NCI-H128 (cell line): ENCODE results near the gene KCNJ14.

ENCODE experiments used
- DNase-seq: peaks from one replicate; lab custom pipeline; 2025; ENCODE audit not compliant: unreplicated experiment; lab: John Stamatoyannopoulos, UW

The KCNJ14 gene

GRCh38 chr19:48502350-48503018 is 47.1 kb downstream of the KCNJ14 start:
- no peak for DNase-seq

GRCh38 chr19:48506138-48506733 is 50.9 kb downstream of the KCNJ14 start:
- no peak for DNase-seq

GRCh38 chr19:48507911-48508439 is 52.6 kb downstream of the KCNJ14 start:
- DNase-seq, result no peak

GRCh38 chr19:48508729-48509411 is 53.5 kb downstream of the KCNJ14 start:
- no peak for DNase-seq

- no peak for DNase-seq
These were observed 54.3 kb downstream of the KCNJ14 start for GRCh38 chr19:48509467-48510194.

GRCh38 chr19:48510421-48511268 is 55.3 kb downstream of the KCNJ14 start:
- DNase-seq, result no peak

GRCh38 chr19:48511321-48511731 is 56.0 kb downstream of the KCNJ14 start:
- no peak for DNase-seq

- peak; percentile 40 for DNase-seq
These were observed 56.6 kb downstream of the KCNJ14 start, which contains the start of gene LMTK3 for GRCh38 chr19:48511800-48512503. Gene LMTK3, minus strand, starts transcription at chr19:48511835. Its CDS starts 259 bp downstream, at chr19:48511576.

- no peak for DNase-seq
These were observed 57.3 kb downstream of the KCNJ14 start for GRCh38 chr19:48512504-48513288.

- DNase-seq, result peak; percentile 27
These were observed 58.1 kb downstream of the KCNJ14 start for GRCh38 chr19:48513289-48514122.

GRCh38 chr19:48514123-48514458 is 58.7 kb downstream of the KCNJ14 start:
- DNase-seq, result no peak

GRCh38 chr19:48516536-48516935 is 61.2 kb downstream of the KCNJ14 start:
- no peak for DNase-seq
